RKO (cell line): ENCODE measurements around the gene GIT2.
"Not testable (repeated sequence)": the region's sequence is repeated elsewhere in the genome, so short reads cannot be mapped to it uniquely, and the experiment has no call there.

Experiments used
- DNase-seq: peaks from one replicate; pipeline ENCODE4 v3.0.0-alpha.2; 2016; ENCODE audit warnings: low spot score

GIT2 gene

GRCh38 chr12:110004598-110004997 lies 8.4 kb upstream of the GIT2 start:
- DNase-seq = no peak

- no peak for DNase-seq
These were observed 6.7 kb upstream of the GIT2 start for GRCh38 chr12:110002676-110003515.

DNA sequence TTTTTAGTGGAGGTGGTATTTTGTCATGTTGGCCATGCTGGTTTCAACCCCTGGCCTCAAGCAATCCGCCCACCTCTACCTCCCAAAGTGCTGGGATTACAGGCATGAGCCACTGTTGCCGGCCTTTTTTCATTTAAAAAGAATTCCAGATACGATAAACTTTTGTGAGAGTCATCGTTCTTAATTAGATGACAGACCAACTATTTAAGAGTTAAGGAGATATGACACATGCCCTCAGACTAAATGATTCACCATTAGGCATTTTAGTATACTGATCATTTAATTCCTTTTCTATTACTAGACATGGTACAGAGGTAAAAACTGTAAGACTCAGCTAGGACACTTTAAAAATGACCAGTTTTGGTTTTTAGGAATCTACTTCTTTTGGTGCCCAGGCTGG lies 5.4 kb upstream of the GIT2 start:
- DNase-seq = peak; percentile 98

GRCh38 chr12:109999983-110000505 lies 3.9 kb upstream of the GIT2 start:
- DNase-seq = peak; percentile 62

- no peak for DNase-seq
These were observed 3.4 kb upstream of the GIT2 start for GRCh38 chr12:109999649-109999971.

DNA sequence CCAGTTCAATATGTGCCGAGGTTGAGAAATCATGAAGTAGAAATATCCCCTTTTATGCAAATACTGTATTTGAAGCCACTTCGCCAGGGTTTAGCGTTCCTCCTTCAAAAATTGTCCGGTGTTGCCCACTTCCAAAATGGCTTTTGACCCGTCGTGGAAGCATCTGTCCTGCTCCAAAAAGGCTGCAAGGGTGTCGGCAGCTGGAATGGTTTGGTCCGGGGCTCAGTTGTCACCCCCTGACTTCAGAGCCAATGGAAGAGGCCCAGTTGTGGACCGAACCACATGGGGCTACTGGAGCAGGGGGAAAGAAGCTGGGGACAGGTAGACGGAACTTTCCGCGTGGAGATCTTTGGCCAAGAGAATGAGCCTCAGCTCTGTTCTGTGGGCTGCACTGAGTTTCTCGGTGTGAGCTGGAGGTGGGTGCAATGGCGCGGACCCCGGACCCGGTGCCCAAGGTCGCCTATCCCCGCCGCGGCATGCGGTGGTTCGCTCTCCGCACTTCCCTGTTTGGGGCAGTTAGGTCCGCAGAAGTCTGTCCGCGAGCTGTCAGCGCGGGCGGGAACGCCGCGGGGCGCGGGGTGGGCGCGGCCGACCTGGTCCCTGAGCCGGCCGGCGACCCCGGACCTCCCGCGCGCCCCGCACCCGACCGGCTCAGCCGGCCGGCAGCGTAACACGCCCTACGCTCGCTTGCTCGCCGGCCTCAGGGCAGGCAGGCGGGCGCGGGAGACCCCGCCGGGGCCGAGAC lies 2.9 kb upstream of the GIT2 start, which contains the start of gene ANKRD13A:
Gene ANKRD13A (plus strand): TSS at position 527 of the 745 bp plus-strand sequence. CDS start 259 bp downstream, outside the sequence.
- peak; percentile 96 for DNase-seq

GRCh38 chr12:109998241-109998903 lies 2.2 kb upstream of the GIT2 start:
- peak; percentile 11 for DNase-seq

- no peak for DNase-seq
These were observed 1.2 kb upstream of the GIT2 start for GRCh38 chr12:109997393-109997792.

- DNase-seq = no peak
These were observed 300 bp upstream of the GIT2 start for GRCh38 chr12:109996483-109996853.

GRCh38 chr12:109995361-109995685 lies 845 bp downstream of the GIT2 start:
- no peak for DNase-seq

DNA sequence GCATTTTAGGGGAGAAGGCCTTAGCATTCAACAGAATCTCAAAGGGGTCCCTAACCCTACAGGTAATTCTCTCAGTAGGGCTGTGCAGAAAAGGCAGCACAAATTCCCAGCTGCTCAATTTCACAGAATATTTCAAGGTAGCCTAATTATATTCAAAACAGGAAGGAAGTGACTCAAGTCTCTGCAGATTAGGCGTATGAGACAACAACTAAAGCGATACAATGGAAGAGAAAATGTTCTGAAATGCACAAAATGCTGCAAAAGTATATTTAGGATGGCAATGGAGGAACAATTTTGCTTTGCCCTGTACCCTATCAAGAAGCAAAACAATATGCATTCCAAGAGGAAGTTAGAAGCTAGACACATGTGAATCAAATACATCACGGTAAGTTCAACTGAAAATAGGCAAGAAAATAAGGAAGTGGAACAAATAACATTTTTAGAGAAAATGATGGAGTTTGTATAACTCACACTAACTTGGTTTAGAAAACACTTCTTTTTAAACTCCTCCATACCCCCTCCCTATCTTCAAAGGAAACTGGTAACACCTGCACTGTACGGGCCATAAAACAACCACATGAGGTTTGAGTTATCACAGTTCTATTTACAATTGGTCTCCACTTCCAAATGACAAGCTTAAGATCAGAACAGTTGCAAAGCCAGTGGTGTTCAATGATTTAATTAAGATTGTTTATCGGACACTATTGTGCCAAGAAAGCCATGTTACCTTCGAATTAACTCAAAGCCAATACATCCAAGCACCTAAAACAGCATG lies 1.6 kb downstream of the GIT2 start:
- DNase-seq = peak; percentile 70

DNA sequence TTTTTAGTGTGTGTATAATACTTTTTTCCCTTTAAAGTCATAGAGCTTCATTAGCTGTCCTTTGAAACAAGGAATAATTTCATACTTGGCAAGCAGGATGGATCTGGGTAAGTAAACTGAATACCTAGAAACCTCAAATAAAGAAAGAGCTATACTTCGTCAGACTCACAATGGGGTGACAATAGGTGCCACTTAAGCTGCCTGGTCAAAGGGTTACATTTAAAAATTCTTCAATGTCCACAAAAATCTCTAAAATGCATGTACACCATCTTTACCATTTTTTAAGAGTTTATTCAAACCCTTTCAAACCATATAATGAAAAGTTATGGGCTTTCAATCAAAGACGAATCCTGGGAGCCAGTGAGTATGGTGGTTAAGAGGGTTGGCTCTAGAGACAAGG lies 3.1 kb downstream of the GIT2 start:
- DNase-seq = no peak

GRCh38 chr12:109991586-109991985 lies 4.6 kb downstream of the GIT2 start:
- no peak for DNase-seq

DNA sequence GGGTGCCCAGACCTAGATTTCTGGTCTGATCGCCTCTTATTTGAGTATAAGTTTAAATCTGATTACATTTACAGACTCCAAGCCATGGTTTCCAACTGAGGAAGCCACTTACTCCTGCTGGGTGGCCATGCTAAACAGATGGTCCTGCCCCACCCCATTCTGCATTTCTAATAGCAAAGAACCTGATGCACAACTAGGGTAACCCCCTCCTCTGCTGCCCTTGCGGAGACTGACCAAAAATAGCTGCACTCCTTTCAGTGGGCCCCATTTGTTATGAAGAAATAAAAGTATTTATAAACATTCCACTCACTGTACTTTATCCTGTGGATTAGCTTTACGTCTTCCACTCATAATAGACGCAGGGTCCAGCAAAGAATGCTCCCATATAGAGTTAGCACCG lies 6.8 kb downstream of the GIT2 start:
- no peak for DNase-seq

DNA sequence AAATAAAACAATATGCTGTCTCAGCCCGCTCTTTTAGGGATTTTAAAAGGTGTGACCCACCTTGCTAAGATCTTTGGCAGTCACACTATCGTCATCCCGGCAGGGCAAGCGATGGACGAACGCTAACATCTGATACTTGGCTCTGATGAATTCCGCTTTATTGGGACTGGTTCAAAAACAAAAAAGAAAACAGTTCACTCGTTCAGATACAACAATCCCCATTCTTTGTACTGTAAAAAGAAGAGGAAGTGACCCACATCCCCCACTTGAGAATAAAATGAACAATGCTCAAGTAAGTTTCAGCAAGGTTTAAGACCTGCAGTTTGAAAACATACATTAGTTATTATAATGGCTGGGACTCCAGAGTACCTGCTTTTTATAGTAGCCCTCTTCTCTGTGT lies 7.3 kb downstream of the GIT2 start:
- DNase-seq = no peak

- DNase-seq = no peak
These were observed 7.9 kb downstream of the GIT2 start for GRCh38 chr12:109988274-109988673.

GRCh38 chr12:109987615-109988014 lies 8.6 kb downstream of the GIT2 start:
- no peak for DNase-seq

DNA sequence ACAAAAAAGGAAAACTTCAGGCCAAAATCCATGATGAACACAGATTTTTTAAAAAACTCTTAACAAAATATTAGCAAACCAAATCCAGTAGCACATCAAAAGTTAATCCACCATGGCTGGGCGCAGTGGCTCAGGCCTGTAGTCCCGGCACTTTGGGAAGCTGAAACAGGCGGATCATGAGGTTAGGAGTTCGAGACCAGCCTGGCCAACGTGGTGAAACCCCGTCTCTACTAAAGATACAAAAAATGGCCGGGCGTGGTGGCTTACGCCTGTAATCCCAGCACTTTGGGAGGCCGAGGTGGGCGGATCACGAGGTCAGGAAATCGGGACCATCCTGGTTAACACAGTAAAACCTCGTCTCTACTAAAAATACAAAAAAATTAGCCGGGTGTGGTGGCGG lies 9.9 kb downstream of the GIT2 start:
- DNase-seq = not testable (repeated sequence)

DNA sequence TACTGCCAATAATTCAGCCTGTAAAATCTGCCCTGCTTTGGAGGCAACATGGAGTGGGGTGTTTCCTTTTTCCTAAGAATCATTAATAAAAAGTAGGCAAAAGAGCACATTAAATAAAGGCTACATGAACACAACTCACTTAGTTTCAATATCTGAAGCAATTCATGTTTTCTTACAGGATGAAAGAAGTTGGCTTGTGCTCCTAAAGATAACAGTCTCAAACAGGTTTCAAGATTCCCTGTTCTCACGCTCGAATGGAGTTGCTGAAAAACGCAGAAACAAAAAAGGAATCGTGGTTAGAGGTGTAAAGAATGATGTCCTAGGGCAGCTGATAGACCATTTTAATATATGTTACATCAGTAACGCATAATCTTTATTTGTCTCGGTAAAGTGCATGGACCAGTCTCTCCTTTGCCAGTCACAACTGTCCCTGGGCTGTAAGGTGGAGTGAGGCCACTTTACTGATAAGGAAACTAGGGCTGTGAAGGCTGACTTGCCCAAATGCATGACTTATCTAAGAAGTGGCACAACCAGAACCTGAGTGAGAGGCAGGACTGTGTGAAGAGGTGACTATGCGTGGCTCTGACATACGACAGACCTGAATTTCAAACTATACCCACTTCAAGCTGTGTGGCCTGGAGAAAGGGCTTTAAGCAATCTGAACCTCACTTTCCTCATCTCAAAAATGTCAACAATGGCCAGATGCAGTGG lies 12.6 kb downstream of the GIT2 start:
- DNase-seq = no peak

- DNase-seq = no peak
These were observed 14.0 kb downstream of the GIT2 start for GRCh38 chr12:109982210-109982609.

- no peak for DNase-seq
These were observed 14.9 kb downstream of the GIT2 start for GRCh38 chr12:109981311-109981710.
